DND-41 (cell line): ENCODE data around the gene GMPS.

Experiments used
- ATAC-seq: fragments of 200-7000 bp; cut with Tn5 transposase; 3 replicates; pipeline ENCODE4 v1.9.1; 2021; ENCODE audit warnings: low read depth; ENCODE audit not compliant: insufficient read depth
- DNase-seq: peaks from one replicate; pipeline ENCODE4 v3.0.0-alpha.2; 2020
- H2AFZ ChIP-seq: 2 replicates; pipeline ENCODE4 v1.6.0; 2012; ENCODE audit warnings: low read depth, low read length
- H3K27ac ChIP-seq: 2 replicates; pipeline ENCODE4 v1.5.1; 2012; ENCODE audit warnings: low read length, inconsistent platforms
- H3K27me3 ChIP-seq: fragments of 200-600 bp; sonication (generic); 2 replicates; pipeline ENCODE4 v1.6.0; 2012; ENCODE audit warnings: low read length, mild to moderate bottlenecking, inconsistent platforms; ENCODE audit not compliant: insufficient read depth, poor library complexity
- H3K36me3 ChIP-seq: 2 replicates; pipeline ENCODE4 v1.5.1; 2012; ENCODE audit warnings: low read length, inconsistent platforms; ENCODE audit not compliant: insufficient read depth
- H3K4me1 ChIP-seq: 2 replicates; pipeline ENCODE4 v1.5.1; 2012; ENCODE audit warnings: mild to moderate bottlenecking, low read length; ENCODE audit not compliant: insufficient read depth
- H3K4me2 ChIP-seq: 2 replicates; pipeline ENCODE4 v1.6.0; 2012; ENCODE audit warnings: mild to moderate bottlenecking, moderate library complexity, low read length, inconsistent platforms; ENCODE audit not compliant: insufficient read depth
- H3K4me3 ChIP-seq, 2 experiments: fragments of 200-600 bp in 1 of 2; shearing (Covaris generic) in 1 of 2; 2 replicates each; pipeline ENCODE4 v1.5.1; 2012 to 2016; ENCODE audit warnings: inconsistent platforms in 2 of 2, low read length in 2 of 2, mild to moderate bottlenecking in 2 of 2, low read depth in 1 of 2, moderate library complexity in 1 of 2
- H3K79me2 ChIP-seq: 2 replicates; pipeline ENCODE4 v1.6.0; 2012; ENCODE audit warnings: low read length, inconsistent platforms; ENCODE audit not compliant: insufficient read depth
- H3K9ac ChIP-seq: 2 replicates; pipeline ENCODE4 v1.6.0; 2012; ENCODE audit warnings: low read depth, mild to moderate bottlenecking, inconsistent platforms, low read length, moderate library complexity
- H3K9me3 ChIP-seq: 2 replicates; pipeline ENCODE4 v1.5.1; 2012; ENCODE audit warnings: low read length, moderate library complexity, mild to moderate bottlenecking, inconsistent platforms; ENCODE audit not compliant: insufficient read depth, severe bottlenecking
- H4K20me1 ChIP-seq: 2 replicates; pipeline ENCODE4 v1.6.0; 2012; ENCODE audit warnings: low read length; ENCODE audit not compliant: insufficient read depth
- CTCF ChIP-seq: IDR thresholded peaks from 2 replicates; pipeline ENCODE4 v1.5.1; 2012; ENCODE audit warnings: borderline replicate concordance, low read length, moderate library complexity, mild to moderate bottlenecking; ENCODE audit not compliant: poor library complexity, severe bottlenecking; ENCODE audit errors: extremely low read depth
- EZH2 ChIP-seq: IDR thresholded peaks from 3 replicates; pipeline ENCODE4 v1.6.1; 2012; ENCODE audit warnings: borderline replicate concordance, low read depth, mild to moderate bottlenecking, moderate library complexity, low read length, inconsistent platforms; ENCODE audit not compliant: severe bottlenecking

Gene GMPS

GRCh38 chr3:155984791-155985417 lies 114.5 kb downstream of the GMPS start:
- Histone ChIP-seq H3K4me1 (no peaks in the 10 kb centered on the region), H3K9me3 (no peaks in the 10 kb centered on the region), H3K79me2 (no peaks in the 10 kb centered on the region), H3K4me2 (no peak overlapping the region), H3K4me3 (no peak overlapping the region), H3K27me3 (no peaks in the 10 kb centered on the region), H3K9ac (no peak overlapping the region), H4K20me1 (no peaks in the 10 kb centered on the region), H3K27ac (no peak overlapping the region), H2AFZ (no peak overlapping the region), H3K36me3 (no peaks in the 10 kb centered on the region)
- ATAC-seq (no peak), DNase-seq (no peak)
- TF ChIP-seq CTCF (no peak), EZH2 (no peak)

- Histone ChIP-seq H3K79me2 (no peaks in the 10 kb centered on the region), H3K4me3 (no peak overlapping the region), H3K27me3 (no peaks in the 10 kb centered on the region), H3K27ac (no peak overlapping the region), H2AFZ (no peak overlapping the region), H4K20me1 (no peaks in the 10 kb centered on the region), H3K9ac (no peak overlapping the region), H3K9me3 (no peaks in the 10 kb centered on the region), H3K4me2 (no peak overlapping the region), H3K4me1 (no peaks in the 10 kb centered on the region), H3K36me3 (no peaks in the 10 kb centered on the region)
- no peak for ATAC-seq
- DNase-seq: no peak
- TF ChIP-seq CTCF (no peak), EZH2 (no peak)
Measured at GRCh38 chr3:155989536-155989935, 119.1 kb downstream of the GMPS start.

GRCh38 chr3:155991212-155991611 lies 120.8 kb downstream of the GMPS start:
- Histone ChIP-seq H3K9me3 (no peaks in the 10 kb centered on the region), H3K9ac (no peak overlapping the region), H3K79me2 (no peaks in the 10 kb centered on the region), H3K4me1 (no peaks in the 10 kb centered on the region), H4K20me1 (no peaks in the 10 kb centered on the region), H3K4me2 (no peak overlapping the region), H3K27me3 (no peaks in the 10 kb centered on the region), H3K36me3 (no peaks in the 10 kb centered on the region), H3K27ac (no peak overlapping the region), H3K4me3 (no peak overlapping the region), H2AFZ (no peak overlapping the region)
- TF ChIP-seq CTCF (no peak), EZH2 (no peak)
- no peak for DNase-seq
- no peak for ATAC-seq
